Esophagus squamous epithelium (tissue), 4 donors: ENCODE results near the gene SELP.

ENCODE experiments used
- CTCF ChIP-seq, 6 experiments: fragments of 450-650 bp in 4 of 6; fragments of 200-600 bp in 2 of 6; sonication (generic) in 2 of 6; IDR thresholded peaks; one replicate each; pipeline ENCODE4 v1.5.1; 2016 to 2019; ENCODE audit warnings: antibody characterized with exemption in 6 of 6, mild to moderate bottlenecking in 4 of 6, moderate library complexity in 4 of 6
- POLR2A ChIP-seq, 4 donors: fragments of 450-650 bp; IDR thresholded peaks; one replicate each; pipeline ENCODE4 v1.6.1; 2017; ENCODE audit warnings: antibody characterized with exemption in 4 of 4, mild to moderate bottlenecking in 4 of 4, moderate library complexity in 3 of 4

GRCh38 chr1:169624122-169624521, 5.8 kb downstream of the SELP start:
- TF ChIP-seq POLR2A (IDR thresholded peaks at IDR 0.05): no peak
- no peak for TF ChIP-seq CTCF (IDR thresholded peaks at IDR 0.05)
